Stimulated activated CD4-positive, alpha-beta T cell treated with anti-CD3 and anti-CD28 coated beads, Interleukin-4, amount 100 ng/mL, for 48 hours (primary cell): ENCODE results near the gene NCKAP5L.

Experiments used
- DNase-seq, 2 donors: peaks; one replicate each; pipeline ENCODE4 v3.0.0-alpha.2; 2020; ENCODE audit warnings: low read depth in 2 of 2

NCKAP5L gene

GRCh38 chr12:49824895-49825294, 3.3 kb downstream of the NCKAP5L start:
- no peak for DNase-seq

DNA sequence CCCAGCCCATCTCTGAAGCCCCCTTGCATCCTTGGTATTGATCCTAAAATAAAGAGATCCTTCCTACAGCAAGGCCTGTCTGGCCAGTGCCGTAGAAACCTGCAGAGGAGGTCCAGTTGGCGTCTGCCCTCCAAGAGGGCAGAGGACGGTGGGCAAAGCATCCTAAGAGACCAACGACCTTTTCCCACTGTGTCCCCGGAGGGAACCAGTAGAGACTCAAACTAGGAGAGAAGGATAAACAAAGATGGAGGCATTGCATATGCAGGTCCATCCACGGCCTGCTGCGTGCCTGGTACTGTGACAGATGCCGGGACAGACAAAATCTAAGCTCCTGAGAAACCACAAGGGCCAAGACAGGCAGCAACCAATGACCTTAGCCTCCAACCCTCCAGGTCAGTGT, 3.8 kb downstream of the NCKAP5L start:
- no peak for DNase-seq

DNA sequence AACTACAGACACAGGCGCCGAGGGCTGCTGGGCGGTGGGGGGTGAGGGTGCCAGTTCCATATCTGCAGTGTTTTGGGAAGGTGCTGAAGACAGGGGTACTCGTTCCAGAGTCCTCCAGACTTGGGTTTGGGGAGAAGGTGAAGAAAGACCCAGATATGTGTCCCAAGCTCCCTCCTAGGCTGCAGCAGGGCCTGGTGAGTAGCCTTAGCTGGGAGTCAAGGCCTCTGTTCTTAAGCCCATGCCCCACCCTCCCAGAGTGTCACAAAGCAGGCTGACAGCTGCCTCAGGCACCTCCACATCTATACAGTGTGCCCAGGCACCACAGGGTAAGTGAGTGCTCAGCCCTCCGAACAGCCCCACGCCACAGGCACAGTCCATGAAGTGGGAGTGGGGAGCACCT, 4.3 kb downstream of the NCKAP5L start:
- DNase-seq, result no peak

- no peak for DNase-seq
Measured at GRCh38 chr12:49823350-49823749, 4.9 kb downstream of the NCKAP5L start.

GRCh38 chr12:49821373-49822287, 6.6 kb downstream of the NCKAP5L start:
- DNase-seq, result no peak

- DNase-seq, result no peak
Measured at GRCh38 chr12:49819786-49820185, 8.4 kb downstream of the NCKAP5L start.

DNA sequence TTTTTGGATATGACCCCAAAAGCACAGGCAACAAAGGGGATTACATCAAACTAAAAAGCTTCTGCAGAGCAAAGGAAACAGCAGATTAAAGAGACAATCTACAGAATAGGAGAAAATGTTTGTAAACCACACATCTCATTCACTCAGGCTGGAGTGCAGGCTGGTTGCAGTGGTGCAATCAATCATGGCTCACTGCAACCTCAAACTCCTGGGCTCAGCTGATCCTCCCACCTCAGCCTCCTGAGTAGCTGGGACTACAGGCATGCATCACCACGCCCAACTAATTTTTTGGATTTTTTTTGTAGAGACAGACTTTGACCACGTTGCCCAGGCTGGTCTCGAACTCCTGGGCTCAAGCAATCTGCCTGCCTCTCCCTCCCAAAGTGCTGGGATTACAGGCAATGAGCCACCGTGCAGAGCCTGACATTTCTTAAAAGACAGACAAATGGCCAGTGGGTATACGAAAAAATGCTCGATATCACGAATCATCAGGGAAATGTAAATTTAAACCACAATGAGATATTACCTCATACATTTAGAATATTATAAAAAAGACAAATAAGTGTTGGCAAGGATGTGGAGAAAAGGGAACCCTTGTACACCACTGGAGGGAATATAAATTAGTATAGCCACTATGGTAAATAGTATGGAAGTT, 9.8 kb downstream of the NCKAP5L start:
- no peak for DNase-seq

- DNase-seq, result no peak
Measured at GRCh38 chr12:49813131-49813530, 15.1 kb downstream of the NCKAP5L start.

DNA sequence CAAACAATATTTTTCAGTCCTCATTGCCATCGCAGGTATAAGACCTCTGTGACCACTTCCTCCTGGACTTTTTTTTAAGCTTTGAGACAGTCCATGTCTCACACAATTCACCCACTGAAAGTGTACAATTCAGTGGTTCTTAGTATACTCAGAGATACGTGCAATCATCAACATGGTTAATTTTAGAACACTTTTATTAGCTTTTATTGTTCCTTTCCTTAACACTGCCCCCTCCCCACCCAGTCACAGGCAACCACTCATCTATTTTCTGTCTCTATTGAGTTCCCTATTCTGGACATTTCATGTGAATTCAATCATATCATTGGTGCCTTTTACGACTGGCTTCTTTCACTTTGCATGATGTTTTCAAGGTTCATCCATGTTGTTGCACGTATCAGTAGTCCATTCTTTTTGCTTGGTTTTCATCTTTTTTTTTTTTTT, 16.2 kb downstream of the NCKAP5L start:
- no peak for DNase-seq

DNA sequence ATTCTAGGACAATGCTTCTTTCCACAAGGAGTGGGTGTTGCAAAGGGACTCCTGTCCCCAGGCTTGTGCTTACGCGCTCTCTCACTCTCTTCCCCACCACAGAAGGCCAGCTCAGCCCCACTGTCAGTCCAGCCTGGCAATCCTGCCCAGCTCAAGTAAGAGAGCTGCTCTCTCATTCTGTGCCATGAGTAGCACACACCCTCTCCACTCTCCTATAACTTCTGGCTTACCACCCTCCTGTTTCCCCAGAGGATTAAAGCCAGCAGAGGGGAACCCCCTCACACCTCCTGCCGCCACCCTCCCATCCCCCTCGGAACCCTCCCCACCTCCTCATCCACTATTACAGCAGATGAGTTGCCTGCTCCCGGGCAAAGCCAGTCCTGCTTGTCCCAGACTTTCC, 17.1 kb downstream of the NCKAP5L start:
- DNase-seq, result no peak

DNA sequence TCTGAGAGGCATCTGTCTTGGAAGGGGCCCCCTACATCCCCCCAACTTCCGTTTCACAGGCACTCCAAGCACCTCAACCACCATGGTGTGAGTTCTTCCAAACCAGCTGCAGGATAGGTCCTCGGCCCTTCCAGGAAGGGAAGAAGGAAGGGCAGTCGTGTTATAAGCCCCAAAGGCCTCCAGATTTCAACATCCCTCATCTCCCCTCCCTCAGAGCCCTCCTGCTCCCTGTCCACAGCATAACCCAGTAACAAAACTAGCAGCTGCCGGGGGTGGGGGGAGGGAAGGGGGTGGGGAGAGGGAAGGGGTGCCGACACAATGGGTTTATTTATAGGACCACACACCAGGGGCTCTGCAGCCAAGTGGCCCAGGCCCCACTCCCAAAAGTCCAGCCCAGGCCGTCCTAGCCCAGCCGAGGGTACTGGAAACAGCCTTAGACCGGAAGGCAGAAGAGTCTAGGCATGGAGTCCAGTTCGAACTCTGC, 18.3 kb downstream of the NCKAP5L start:
- DNase-seq, result no peak

- no peak for DNase-seq
Measured at GRCh38 chr12:49809381-49809905, 18.8 kb downstream of the NCKAP5L start.

GRCh38 chr12:49808686-49809380, 19.4 kb downstream of the NCKAP5L start:
- DNase-seq, result no peak

- DNase-seq, result no peak
Measured at GRCh38 chr12:49807991-49808580, 20.1 kb downstream of the NCKAP5L start.

GRCh38 chr12:49806877-49807276, 21.3 kb downstream of the NCKAP5L start:
- no peak for DNase-seq

DNA sequence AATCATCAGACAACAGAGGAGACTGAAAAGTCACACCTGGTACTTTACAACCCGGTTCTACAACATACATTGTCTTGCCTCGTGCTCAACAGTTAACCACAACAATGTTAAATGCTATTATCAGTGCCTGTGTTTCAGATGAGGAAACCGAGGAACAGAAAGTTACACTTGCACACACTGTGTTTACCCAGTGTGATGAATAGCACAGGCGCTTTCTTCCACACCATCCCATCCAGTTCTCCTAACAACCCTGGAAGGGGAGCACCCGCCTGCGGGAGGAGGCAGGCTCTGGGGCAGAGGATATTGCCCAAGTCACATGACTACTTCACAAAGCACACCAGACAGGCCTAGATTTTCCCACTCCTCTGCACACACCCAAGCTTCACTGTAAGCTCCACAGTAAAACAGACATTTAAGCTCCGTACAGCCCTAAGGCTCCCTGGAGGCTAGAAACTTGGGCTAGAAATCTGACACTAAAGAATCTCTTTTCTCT, 21.8 kb downstream of the NCKAP5L start:
- no peak for DNase-seq

GRCh38 chr12:49805409-49805808, 22.8 kb downstream of the NCKAP5L start:
- DNase-seq, result no peak

GRCh38 chr12:49804821-49805220, 23.4 kb downstream of the NCKAP5L start:
- DNase-seq, result no peak

- no peak for DNase-seq
Measured at GRCh38 chr12:49803693-49804450, 24.3 kb downstream of the NCKAP5L start.

GRCh38 chr12:49801141-49802063, 26.8 kb downstream of the NCKAP5L start:
- DNase-seq, result no peak
